H1 (cell line): ENCODE results near the gene MTCH1.

Source experiments
- BRCA1 ChIP-seq: IDR thresholded peaks from 2 replicates; pipeline ENCODE4 v1.6.1; 2012; ENCODE audit warnings: low read depth, low read length, improper control_type of control experiment
- CTCF ChIP-seq, 3 experiments: IDR thresholded peaks; 1 replicate in 2 of 3; 2 replicates in 1 of 3; pipeline versions ENCODE4 v1.5.1 to v1.6.1; 2011; ENCODE audit warnings: low read length in 3 of 3, mild to moderate bottlenecking in 3 of 3, inconsistent platforms in 2 of 3, low read depth in 1 of 3, moderate library complexity in 1 of 3; ENCODE audit not compliant: insufficient read depth in 1 of 3; ENCODE audit errors: control extremely low read depth in 1 of 3
- EP300 ChIP-seq, 2 experiments: IDR thresholded peaks; 1 replicate in 1 of 2; 2 replicates in 1 of 2; pipeline ENCODE4 v1.6.1; 2011 to 2012; ENCODE audit warnings: low read depth in 2 of 2, low read length in 2 of 2, mild to moderate bottlenecking in 2 of 2, borderline replicate concordance in 1 of 2, inconsistent platforms in 1 of 2, moderate library complexity in 1 of 2
- PHF8 ChIP-seq: fragments of 200-600 bp; sonication (generic); conservative IDR thresholded peaks from 2 replicates; pipeline ENCODE4 v1.7.1; 2012; ENCODE audit warnings: low read depth, mild to moderate bottlenecking, inconsistent platforms, low read length, moderate library complexity
- POLR2AphosphoS5 ChIP-seq: IDR thresholded peaks from 2 replicates; pipeline ENCODE4 v1.6.1; 2011; ENCODE audit warnings: low read depth, low read length
- RAD21 ChIP-seq, 2 experiments: IDR thresholded peaks in 1 of 2; conservative IDR thresholded peaks in 1 of 2; 2 replicates each; pipeline ENCODE4 v1.6.1; 2011; ENCODE audit warnings: low read depth in 2 of 2, low read length in 2 of 2, improper control_type of control experiment in 1 of 2, inconsistent platforms in 1 of 2, mild to moderate bottlenecking in 1 of 2, moderate library complexity in 1 of 2
- ZNF274 ChIP-seq: IDR thresholded peaks from 2 replicates; pipeline ENCODE4 v1.7.0; 2012; ENCODE audit warnings: low read length, borderline replicate concordance; ENCODE audit errors: extremely low read depth

- TF ChIP-seq ZNF274 (no peak), RAD21 (IDR thresholded peaks at IDR 0.05 in 1 of 2, conservative IDR thresholded peaks at IDR 0.05 in 1 of 2; ENCODE audit: low read depth in 2 of 2, low read length in 2 of 2) (no peak), CTCF (IDR thresholded peaks at IDR 0.05; ENCODE audit: control extremely low read depth in 1 of 3, insufficient read depth in 1 of 3, low read depth in 1 of 3, low read length in 3 of 3) (no peak), POLR2AphosphoS5 (no peak), PHF8 (no peak), EP300 (IDR thresholded peaks at IDR 0.05; ENCODE audit: borderline replicate concordance in 1 of 2, low read depth in 2 of 2, low read length in 2 of 2) (no peak), BRCA1 (no peak)
Observed at GRCh38 chr6:36980129-36980528, 5.9 kb downstream of the MTCH1 start.
